Tibial nerve (tissue), 4 donors: Measurements from ENCODE around the gene AADAC.

ENCODE experiments used
- CTCF ChIP-seq, 5 experiments: fragments of 200-600 bp in 3 of 5; fragments of 450-650 bp in 2 of 5; sonication (generic) in 3 of 5; IDR thresholded peaks; one replicate each; pipeline ENCODE4 v1.5.1; 2016 to 2019; ENCODE audit warnings: antibody characterized with exemption in 5 of 5, mild to moderate bottlenecking in 3 of 5, moderate library complexity in 2 of 5
- EP300 ChIP-seq, 2 donors: sonication (generic); formaldehyde crosslinking; IDR thresholded peaks; one replicate each; pipeline ENCODE4 v1.6.1; 2017; ENCODE audit warnings: antibody characterized with exemption in 2 of 2, mild to moderate bottlenecking in 1 of 2
- POLR2A ChIP-seq, 2 donors: fragments of 450-650 bp; IDR thresholded peaks; one replicate each; pipeline ENCODE4 v1.6.1; 2017; ENCODE audit warnings: antibody characterized with exemption in 2 of 2, mild to moderate bottlenecking in 2 of 2, moderate library complexity in 2 of 2

GRCh38 chr3:151796105-151796680 is 17.7 kb upstream of the AADAC start:
- TF ChIP-seq CTCF (IDR thresholded peaks at IDR 0.05) (no peak), EP300 (IDR thresholded peaks at IDR 0.05) (no peak), POLR2A (IDR thresholded peaks at IDR 0.05) (no peak)
